GM20000 (cell line): Measurements from ENCODE around the gene TLCD5.

Experiments
- DNase-seq: peaks from one replicate; pipeline ENCODE4 v3.0.0; 2012; ENCODE audit warnings: low spot score
- CTCF ChIP-seq: IDR thresholded peaks from 2 replicates; pipeline ENCODE4 v1.5.1; 2012; ENCODE audit warnings: mild to moderate bottlenecking, control low read depth; ENCODE audit errors: extremely low read depth, missing control alignments

The TLCD5 gene

GRCh38 chr11:120346233-120346632 is 21.1 kb downstream of the TLCD5 start:
- DNase-seq: no peak
- TF ChIP-seq CTCF: no peak

GRCh38 chr11:120350637-120351036 is 25.5 kb downstream of the TLCD5 start:
- DNase-seq: no peak

GRCh38 chr11:120352405-120352804 is 27.3 kb downstream of the TLCD5 start:
- TF ChIP-seq CTCF: no peak
- no peak for DNase-seq

More at GRCh38 chr11:120350637-120351036, 25.5 kb downstream of the TLCD5 start:
- TF ChIP-seq CTCF: no peak

- TF ChIP-seq CTCF: no peak
- no peak for DNase-seq
Observed at GRCh38 chr11:120354068-120354467, 29.0 kb downstream of the TLCD5 start.

- no peak for DNase-seq
- TF ChIP-seq CTCF: no peak
Observed at GRCh38 chr11:120354779-120355178, 29.7 kb downstream of the TLCD5 start.

- TF ChIP-seq CTCF: no peak
- no peak for DNase-seq
Observed at GRCh38 chr11:120357620-120358019, 32.5 kb downstream of the TLCD5 start.

- DNase-seq: no peak
- TF ChIP-seq CTCF: no peak
Observed at GRCh38 chr11:120358729-120359128, 33.6 kb downstream of the TLCD5 start.

- no peak for TF ChIP-seq CTCF
- DNase-seq: no peak
Observed at GRCh38 chr11:120363436-120363835, 38.3 kb downstream of the TLCD5 start.
